Sigmoid colon (tissue), 7 donors: ENCODE measurements around the gene SESN3. TPM values are rescaled to one million over a fixed set of nuclear protein-coding genes. Genes with fewer than 3 reads are reported as not detected.

Experiments used
- DNase-seq: peaks from one replicate; pipeline ENCODE4 v3.0.0-alpha.2; 2019
- H3K27ac ChIP-seq, 4 donors: fragments of 200-600 bp; sonication (generic); one replicate each; pipeline ENCODE4 v1.5.1; 2016 to 2019; ENCODE audit warnings: mild to moderate bottlenecking in 1 of 4
- H3K27me3 ChIP-seq, 3 donors: fragments of 200-600 bp; sonication (generic); one replicate each; pipeline ENCODE4 v1.5.1; 2019; ENCODE audit warnings: mild to moderate bottlenecking in 1 of 3
- H3K36me3 ChIP-seq, 4 donors: fragments of 200-600 bp; sonication (generic); one replicate each; pipeline ENCODE4 v1.5.1; 2016 to 2019
- H3K4me1 ChIP-seq, 4 donors: fragments of 200-600 bp; sonication (generic); one replicate each; pipeline ENCODE4 v1.5.1; 2017 to 2019
- H3K4me3 ChIP-seq, 4 donors: fragments of 200-600 bp; sonication (generic); one replicate each; pipeline ENCODE4 v1.5.1; 2017 to 2019; ENCODE audit warnings: mild to moderate bottlenecking in 2 of 4, moderate library complexity in 1 of 4
- H3K9me3 ChIP-seq, 4 donors: fragments of 200-600 bp in 3 of 4; sonication (generic) in 3 of 4; one replicate each; pipeline versions ENCODE4 v1.5.1 to v1.6.1; 2013 to 2019
- CTCF ChIP-seq, 4 experiments: fragments of 450-650 bp in 3 of 4; fragments of 200-600 bp in 1 of 4; IDR thresholded peaks; one replicate each; pipeline ENCODE4 v1.5.1; 2016 to 2019; ENCODE audit warnings: antibody characterized with exemption in 4 of 4, mild to moderate bottlenecking in 3 of 4, moderate library complexity in 2 of 4
- EP300 ChIP-seq, 4 donors: sonication (generic); formaldehyde crosslinking; IDR thresholded peaks; one replicate each; pipeline ENCODE4 v1.6.1; 2017; ENCODE audit warnings: antibody characterized with exemption in 4 of 4
- POLR2A ChIP-seq, 2 donors: fragments of 450-650 bp; IDR thresholded peaks; one replicate each; pipeline ENCODE4 v1.6.1; 2016; ENCODE audit warnings: antibody characterized with exemption in 2 of 2, mild to moderate bottlenecking in 2 of 2, moderate library complexity in 2 of 2
- POLR2AphosphoS5 ChIP-seq, 4 donors: sonication (generic); formaldehyde crosslinking; IDR thresholded peaks; one replicate each; pipeline ENCODE4 v1.6.1; 2017; ENCODE audit warnings: antibody characterized with exemption in 4 of 4
- WGBS, 2 donors: extraction: QIAGEN DNeasy Blood & Tissue Kit; methylation state at CpG; one replicate each; pipeline ENCODE4 v1.1.7; 2013; 5-methylcytosine and 5-hydroxymethylcytosine counted together
- intact Hi-C: fragments of 100-400 bp; cut with DNase I; formaldehyde crosslinking; loops from one replicate; pipeline ENCODE4 v1.15.1; 2023
- polyA plus RNA-seq, 3 donors: library from polyadenylated mRNA; stranded (reverse); fragments of 200-250 nt; gene quantifications; one replicate each; pipeline ENCODE4 v1.2.3, GENCODE V29; 2013
- total RNA-seq, 4 donors: library from RNA; depleted of rRNA; stranded (reverse); fragments of >200 nt; gene quantifications; one replicate each; pipeline ENCODE4 v1.1.0, GENCODE V29; 2016
- donor health status: healthy with polysubstance abuse.
- donor health status: Bipolar disorder and iron deficiency.
- donor health status: healthy.

The SESN3 gene
- total and polyA plus RNA-seq, 7 donors: 2.1 to 20.8 (median 8.7) TPM

DNA sequence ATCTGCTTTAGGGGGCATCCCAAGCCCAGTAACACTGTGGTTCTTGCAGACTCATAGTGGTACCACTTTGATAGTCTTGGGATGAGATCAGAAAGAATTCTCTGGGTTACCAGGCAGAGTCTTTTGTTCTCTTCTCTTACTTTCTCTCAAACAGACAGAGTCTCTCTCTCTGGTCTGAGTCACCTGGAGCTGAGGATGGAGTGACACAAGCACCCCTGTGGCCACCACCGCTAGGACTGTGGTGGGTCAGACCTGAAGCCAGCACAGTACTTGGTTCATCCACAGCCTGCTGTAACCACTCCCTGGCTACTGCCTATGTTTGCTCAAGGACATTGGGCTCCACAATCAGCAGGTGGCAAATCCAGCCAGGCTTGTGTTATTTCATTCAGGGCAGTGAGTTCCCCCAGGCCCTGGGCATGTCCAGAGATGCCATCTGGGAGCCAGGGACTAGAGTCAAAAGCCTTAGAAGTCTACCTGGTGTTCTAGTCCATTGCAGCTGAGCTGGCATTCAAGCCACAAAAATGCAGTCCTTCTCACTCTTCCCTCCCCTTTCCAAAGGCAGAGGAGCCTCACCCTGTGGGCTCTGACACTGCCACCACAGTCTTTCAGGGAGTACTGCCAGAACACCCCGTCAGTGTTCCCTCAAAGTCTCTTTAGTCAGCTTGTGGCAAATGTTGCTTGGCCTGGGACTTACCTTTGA lies 111.5 kb downstream of the SESN3 start:
- intact Hi-C loops: no loop called here
- Histone ChIP-seq H3K9me3 (no peaks in the 10 kb centered on the region), H3K36me3 (no peaks in the 10 kb centered on the region), H3K4me3 (no peak overlapping the region), H3K4me1 (no peaks in the 10 kb centered on the region), H3K27me3 (no peaks in the 10 kb centered on the region), H3K27ac (no peak overlapping the region)
- 89 to 93% methylated on average over 2 of the region's 2 CpGs for WGBS, 2 donors
- no peak for TF ChIP-seq EP300 (IDR thresholded peaks at IDR 0.05)
- TF ChIP-seq POLR2A (IDR thresholded peaks at IDR 0.05): no peak
- TF ChIP-seq POLR2AphosphoS5 (IDR thresholded peaks at IDR 0.05): no peak
- TF ChIP-seq CTCF (IDR thresholded peaks at IDR 0.05): no peak
- DNase-seq: no peak

GRCh38 chr11:95115597-95115996 lies 115.4 kb downstream of the SESN3 start:
- H3K27ac ChIP-seq: no peak overlapping the region
- 86 to 94% methylated on average over 1 of the region's 1 CpG for WGBS, 2 donors
- no peaks in the 10 kb centered on the region for H3K9me3 ChIP-seq
- intact Hi-C loops: no loop called here
- TF ChIP-seq EP300 (IDR thresholded peaks at IDR 0.05): no peak
- TF ChIP-seq POLR2A (IDR thresholded peaks at IDR 0.05): no peak
- TF ChIP-seq POLR2AphosphoS5 (IDR thresholded peaks at IDR 0.05): no peak
- no peak overlapping the region for H3K4me3 ChIP-seq
- no peaks in the 10 kb centered on the region for H3K36me3 ChIP-seq
- no peak for DNase-seq
- H3K27me3 ChIP-seq: no peaks in the 10 kb centered on the region
- H3K4me1 ChIP-seq: no peaks in the 10 kb centered on the region

Other genes with a start within 250 kb of the SESN3 start
- not detected for gene KDM4E, start 205.9 kb downstream of the SESN3 start, total RNA-seq
- gene KDM4E, start 205.9 kb downstream of the SESN3 start, polyA plus RNA-seq: not detected
- not detected for gene KDM4F, start 181.8 kb downstream of the SESN3 start, total RNA-seq
- not detected for gene KDM4F, start 181.8 kb downstream of the SESN3 start, polyA plus RNA-seq
- gene SRSF8, start 164.3 kb downstream of the SESN3 start, total RNA-seq: 10 to 100 TPM; 15.0 to 30.4 (median 25.2) TPM
- gene SRSF8, start 164.3 kb downstream of the SESN3 start, polyA plus RNA-seq: 10 to 100 TPM; 34.6 to 54.7 (median 37.2) TPM
- 10 to 100 TPM; 18.1 to 31.4 (median 21.0) TPM for gene ENDOD1, start 141.4 kb downstream of the SESN3 start, total RNA-seq
- gene ENDOD1, start 141.4 kb downstream of the SESN3 start, polyA plus RNA-seq: 10 to 100 TPM in 1 of 3 donors, 1 to 10 TPM in 2; 7.8 to 26.5 (median 8.3) TPM